GM21576 (cell line): Measurements from ENCODE around the gene GPRC5D.
A peak's percentile ranks its signal among the peaks of the same experiment; 100 is the strongest.

Experiments
- ATAC-seq: cut with Tn5 transposase; IDR thresholded peaks from one replicate; pipeline ENCODE4 v1.9.1; 2021; ENCODE audit warnings: mild to moderate bottlenecking, moderate library complexity; ENCODE audit not compliant: unreplicated experiment

Gene GPRC5D

DNA sequence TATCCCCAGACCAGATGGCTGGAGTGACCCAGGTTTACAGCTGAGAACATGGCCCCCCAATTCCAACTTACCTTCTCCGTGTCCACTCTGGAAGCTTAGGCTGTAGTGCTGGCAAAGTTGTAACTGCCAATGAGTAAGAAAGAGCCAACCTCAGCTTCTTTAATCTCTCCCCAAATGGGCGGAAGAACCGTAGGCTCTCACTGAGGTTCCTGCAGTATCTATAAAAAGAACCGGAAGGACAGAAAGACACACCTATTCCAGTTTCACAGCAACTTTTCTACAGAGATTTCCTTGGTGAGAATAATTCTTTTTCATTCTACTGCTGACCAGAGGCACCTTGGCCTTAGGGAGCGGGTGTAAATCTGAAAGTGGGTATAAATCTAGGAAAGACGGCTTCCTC, at the start of gene GPRC5D:
Gene GPRC5D, minus strand, starts transcription at position 135 of the 400 bp plus-strand sequence. CDS start 1,786 bp downstream, outside the sequence.
- ATAC-seq = no peak

DNA sequence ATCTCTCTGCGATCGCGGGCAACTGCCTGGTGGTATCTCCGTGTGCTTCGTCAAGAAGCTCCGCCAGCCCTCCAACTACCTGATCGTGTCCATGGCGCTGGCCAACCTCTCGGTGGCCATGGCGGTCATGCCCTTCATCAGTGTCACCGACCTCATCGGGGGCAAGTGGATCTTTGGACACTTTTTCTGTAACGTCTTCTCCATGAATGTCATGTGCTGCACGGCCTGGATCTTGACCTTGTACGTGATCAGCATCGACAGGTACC, 49.7 kb upstream of the GPRC5D start:
- ATAC-seq = no peak

DNA sequence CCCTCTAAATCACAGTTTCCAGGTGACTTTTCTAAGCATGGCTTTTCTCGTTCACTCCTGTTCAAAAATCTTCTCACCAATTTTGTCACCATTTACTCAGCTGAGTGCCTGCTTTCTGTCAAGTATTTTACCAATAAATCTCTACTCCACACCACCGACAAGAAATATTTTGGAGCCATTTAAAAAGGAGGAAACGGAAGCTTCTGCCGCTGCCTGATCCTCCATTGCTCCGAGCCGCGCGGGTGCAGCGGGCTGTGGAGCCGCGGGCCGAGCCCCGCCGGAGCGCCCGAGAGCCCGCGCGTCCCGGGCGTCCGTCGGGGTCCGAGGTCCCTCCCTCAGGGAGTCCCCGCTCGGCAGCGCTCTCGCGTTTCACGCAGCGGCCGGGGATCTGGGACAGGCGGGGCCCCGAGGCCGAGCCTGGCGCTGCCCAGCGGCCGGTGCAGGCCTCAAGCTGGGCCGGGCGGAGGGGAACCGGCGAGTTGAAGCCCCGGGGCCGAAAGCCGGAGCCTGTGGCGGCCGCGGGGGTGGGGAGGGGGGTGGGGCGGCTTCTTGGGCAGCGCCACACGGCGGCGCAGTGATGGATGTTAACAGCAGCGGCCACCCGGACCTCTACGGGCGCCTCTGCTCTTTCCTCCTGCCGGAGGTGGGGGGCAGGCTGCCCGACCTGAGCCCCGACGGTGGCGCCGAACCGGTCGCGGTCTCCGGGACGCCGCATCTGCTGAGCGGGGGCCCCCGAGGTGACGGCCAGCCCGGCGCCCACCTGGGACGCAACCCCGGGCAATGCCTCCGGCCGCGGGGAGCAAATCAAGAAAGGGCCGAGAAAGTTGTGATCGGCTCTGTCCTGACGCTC, 49.2 kb upstream of the GPRC5D start:
- ATAC-seq = no peak

DNA sequence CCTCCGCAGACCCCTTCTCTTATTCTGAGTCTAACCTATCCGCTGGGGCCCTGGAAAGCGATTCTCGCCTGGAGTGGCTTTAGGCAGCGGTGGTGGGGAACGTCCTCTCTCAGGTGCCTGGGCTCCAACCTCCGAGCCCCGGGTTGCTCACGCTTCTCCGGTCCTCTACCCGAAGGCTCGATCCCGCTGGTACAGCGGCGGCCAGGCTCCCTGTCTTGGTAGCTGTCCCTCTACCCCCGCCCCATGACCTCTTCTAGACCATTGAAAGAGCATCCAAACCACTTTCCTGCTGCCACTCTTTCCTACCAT, 48.6 kb upstream of the GPRC5D start:
- peak; percentile 11 for ATAC-seq

DNA sequence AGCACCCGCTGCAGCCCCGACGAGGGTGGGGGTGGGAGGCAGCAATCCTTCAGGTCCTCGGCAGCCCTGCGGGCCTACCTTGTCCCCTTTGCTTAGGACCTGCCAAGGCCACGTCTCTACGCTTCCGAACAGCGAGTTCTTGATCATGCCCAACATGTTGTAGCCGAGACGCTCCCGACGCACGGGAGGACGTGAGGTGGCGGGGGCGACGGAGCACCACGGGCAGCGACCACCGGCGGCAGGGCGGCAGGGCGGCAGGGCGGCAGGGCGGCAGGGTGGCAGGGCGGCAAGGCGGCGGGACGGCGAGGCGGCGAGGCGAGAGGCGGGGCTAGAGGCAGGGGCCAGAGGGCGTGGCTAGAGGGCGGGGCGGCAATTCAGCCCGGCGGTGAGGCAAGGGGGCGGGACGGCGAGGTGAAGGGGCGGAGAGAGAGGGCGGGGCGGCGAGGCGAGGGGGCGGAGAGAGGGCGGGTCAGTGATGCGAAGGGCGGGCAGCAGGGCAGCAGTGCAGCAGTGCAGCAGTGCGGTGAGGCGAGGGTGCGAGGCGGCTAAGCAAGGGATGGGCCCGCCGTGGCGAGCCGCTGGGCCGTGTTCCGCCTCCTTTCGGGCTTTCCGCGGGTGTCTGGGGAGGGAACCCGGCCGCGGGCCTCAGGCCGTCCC, 48.1 kb upstream of the GPRC5D start, which contains the start of gene HEBP1:
Gene HEBP1, minus strand, starts transcription at position 307 of the 657 bp plus-strand sequence. Its CDS starts 151 bp downstream, at position 156.
- ATAC-seq = peak; percentile 84

DNA sequence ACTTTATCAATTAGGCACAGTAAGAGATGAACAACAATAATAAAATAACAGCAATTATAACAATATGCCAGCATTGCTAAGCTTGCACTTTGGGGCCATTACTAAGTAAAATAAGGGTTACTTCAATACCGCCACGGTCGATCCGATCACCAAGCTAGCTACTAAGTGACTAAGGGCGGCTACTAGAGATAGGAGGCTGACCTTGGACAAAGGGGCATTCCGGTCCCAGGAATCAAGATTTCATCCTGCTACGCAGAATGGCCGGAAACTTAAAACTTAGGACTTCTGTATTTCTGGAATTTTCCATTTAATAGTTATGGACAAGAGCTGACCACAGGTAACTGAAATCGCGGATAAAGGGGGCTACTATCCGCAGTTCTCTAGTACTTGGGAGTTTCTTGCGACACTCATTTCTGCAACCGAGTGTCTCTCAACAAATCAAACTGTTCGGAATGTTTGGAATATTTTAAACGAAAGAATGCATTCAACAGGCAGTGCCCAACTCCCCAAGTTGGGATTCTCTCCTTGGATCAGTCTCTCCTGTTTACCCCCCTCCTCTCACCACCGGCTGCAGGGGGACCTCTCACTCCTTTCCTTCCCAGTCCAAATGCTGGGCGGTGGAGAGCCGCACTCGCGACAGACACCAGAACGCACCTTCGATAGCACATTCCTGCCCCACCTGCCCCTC, 47.4 kb upstream of the GPRC5D start:
- peak; percentile 2 for ATAC-seq

DNA sequence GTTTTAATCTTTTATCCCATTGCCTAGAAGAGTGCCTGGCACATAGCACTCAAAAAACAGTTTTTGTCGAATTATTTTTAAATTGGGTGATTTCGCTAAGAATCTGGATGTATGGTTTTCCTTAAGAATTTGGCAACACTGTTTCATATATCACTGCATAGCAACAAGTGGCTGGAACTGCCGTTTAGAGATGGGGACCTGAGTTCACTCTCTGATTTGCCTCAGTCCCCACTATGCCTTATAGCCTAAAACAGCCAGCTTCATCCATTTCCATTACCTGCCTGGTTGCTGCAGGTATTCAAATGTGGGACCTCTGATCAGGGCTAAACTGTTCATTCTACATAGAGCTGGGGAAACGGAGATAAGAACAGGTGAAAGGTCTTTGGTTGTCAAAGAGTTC, 46.3 kb upstream of the GPRC5D start:
- ATAC-seq = no peak

DNA sequence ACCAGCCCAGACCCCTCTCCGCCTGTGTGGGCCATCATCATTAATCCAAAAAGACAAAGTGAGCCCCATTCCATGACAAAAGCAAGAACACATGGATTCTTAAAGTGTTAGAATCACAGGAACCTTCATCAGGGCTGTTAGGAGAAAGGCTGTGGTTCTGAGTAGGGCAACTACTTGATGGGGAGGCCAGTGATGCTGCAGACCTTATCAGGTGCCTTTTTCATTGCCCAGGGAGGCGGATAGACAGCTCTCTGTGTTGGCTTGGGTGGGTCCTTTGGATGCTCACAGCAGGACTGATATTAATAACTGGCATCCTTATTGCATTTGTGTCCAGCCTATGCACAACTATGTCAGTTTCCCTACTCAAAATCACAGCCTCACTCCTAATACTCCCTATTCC, 45.8 kb upstream of the GPRC5D start:
- no peak for ATAC-seq

DNA sequence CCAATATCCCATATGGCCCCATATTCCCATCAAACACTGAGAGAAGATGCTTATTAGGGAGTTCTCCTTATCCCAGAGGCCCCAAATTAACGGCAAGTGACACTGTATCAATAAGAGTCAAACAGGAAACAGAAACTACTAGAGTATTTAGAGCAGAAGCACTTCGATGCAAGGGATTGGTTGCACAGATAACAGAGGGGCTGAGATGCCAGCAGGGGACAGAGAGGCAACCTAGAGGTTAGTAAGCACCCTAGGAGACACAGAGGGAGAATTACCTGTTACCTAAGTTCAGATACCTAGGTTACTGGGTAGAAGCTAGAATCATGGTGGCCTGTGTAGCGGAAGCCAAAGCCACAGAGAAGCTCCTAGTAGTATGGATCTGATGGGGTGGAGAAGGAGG, 45.2 kb upstream of the GPRC5D start:
- ATAC-seq = no peak

DNA sequence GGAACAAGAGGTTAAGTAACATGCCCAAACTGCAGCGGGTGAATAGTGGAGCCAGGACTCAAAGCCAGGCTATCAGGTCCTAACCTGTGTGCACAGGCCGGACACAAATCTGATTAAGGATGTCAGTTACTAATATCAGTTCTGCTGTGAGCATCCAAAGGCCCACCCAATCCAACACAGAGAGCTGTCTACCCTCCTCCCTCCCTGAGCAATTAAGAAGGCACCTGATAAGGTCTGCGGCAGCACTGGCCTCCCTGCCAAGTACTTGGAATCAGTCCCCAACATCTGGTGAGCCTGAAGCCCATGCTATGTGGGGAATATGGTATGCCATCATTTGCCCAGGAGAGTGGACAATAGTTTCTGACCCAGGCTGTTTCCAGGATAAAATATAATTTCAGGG, 44.2 kb upstream of the GPRC5D start:
- no peak for ATAC-seq

DNA sequence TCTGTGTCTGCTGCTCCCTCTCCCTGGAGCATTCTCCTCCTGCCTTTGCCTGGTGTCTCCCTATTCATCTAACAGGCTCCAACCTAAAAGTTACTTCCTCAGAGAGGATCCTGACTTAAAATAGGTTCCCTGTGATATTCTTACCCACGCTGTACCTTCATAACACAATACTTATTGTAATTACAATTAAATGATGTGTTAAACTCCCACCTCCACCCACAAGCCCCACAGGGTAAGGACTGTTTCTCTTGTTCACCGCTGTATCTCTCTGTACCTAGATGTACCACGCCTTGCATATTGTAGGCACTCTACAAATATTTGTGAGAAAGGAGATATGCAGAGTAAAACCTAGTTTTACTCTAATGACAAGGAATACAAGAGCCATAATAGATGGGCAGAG, 43.1 kb upstream of the GPRC5D start:
- ATAC-seq = no peak

DNA sequence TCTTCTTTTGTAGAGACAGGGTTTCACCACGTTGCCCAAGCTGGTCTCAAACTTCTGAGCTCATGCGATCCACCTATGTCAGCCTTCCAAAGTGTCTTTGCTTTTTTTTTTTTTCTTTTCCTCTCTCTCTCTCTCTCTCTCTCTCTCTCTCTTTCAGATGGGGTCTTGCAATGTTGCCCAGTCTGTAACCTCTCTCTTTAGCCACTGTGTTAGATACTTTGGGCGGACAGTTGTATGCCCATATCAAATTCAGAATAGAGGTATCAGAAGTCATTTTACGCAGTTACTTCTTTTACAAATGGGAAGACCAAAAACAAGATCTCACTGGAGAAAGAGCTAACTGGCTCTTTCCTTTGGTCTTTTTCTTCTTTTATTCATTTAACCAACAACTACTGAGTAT, 41.4 kb upstream of the GPRC5D start:
- no peak for ATAC-seq

DNA sequence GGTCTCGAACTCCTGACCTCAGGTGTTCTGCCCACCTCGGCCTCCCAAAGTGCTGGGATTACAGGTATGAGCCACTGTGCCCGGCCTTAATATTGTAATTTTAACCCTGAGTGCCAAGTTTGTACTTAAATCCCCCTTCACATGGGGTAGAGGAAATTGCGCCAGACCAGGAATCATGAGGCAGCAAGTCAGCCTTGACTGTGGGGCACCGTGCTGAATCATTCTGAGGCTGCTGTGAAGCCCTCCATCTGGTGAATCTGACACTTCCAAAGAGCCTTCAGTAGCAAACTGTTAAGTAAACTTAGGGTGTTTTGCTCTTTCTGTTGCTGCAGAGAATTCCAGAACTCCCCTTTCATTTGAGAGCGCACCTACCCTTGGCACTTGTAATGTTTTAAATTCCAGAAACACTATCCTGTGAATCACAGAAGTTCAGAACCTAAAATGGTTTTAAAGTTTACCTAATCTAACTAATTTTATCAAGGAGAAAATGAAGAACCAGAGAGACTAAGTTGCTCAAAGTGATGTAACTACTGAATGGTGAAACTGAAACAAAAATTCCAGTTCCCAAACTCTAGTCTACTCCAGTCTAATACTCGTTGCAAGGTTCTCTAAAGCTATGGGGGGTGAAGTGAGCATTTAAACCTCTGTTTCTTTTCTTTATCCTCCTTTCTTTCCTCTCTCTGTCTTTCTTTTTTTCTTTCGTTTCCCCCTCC, 40.6 kb upstream of the GPRC5D start:
- no peak for ATAC-seq

DNA sequence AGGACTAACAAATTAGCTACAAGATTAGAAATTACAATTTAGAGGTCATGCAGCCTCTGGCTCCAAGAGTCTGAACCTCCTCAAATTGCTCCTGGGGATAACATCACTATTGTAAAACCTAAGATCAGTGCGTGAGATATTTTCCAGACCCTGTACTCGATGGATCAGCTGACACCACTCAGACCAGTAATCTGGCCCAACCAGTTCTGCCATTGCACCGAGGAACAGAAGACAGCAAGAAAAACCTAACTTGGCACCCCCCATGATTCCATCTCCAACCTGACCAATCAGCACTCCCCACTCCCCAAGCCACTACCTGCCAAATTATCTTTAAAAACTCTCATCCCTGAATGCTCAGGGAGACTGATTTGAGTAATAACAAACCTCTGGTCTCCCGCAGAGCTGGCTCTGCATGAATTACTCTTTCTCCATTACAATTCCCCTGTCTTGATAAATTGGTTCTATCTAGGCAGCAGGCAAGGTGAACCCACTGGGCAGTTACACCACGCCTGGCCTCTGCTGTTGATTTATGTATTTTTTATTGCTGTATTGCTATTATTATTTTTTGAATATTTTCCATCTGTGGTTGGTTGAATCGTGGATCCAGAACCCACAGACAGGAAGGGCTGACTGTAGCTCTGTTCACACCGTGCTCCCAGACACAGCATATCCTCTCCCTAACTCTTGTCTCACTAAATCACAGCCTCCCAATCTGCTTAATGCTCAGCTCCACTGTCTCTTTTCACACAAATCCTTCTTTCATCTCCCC, 38.9 kb upstream of the GPRC5D start:
- ATAC-seq = no peak

DNA sequence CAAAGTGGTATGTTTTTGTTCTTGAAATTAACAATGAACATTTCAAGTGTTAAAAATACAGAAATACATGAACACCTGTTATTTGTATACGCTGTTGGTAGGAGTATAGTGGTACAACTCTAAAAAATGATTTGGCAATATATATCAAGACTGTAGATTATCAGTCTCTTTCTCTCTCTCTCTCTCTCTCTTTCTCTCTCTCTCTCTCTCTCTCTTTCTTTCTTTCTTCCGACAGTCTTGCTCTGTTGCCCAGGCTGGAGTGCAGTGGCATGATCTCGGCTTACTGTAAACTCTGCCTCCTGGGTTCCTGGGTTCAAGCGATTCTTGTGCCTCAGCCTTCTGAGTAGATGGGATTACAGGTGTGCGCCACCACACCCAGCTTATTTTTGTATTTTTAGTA, 35.5 kb upstream of the GPRC5D start:
- no peak for ATAC-seq

DNA sequence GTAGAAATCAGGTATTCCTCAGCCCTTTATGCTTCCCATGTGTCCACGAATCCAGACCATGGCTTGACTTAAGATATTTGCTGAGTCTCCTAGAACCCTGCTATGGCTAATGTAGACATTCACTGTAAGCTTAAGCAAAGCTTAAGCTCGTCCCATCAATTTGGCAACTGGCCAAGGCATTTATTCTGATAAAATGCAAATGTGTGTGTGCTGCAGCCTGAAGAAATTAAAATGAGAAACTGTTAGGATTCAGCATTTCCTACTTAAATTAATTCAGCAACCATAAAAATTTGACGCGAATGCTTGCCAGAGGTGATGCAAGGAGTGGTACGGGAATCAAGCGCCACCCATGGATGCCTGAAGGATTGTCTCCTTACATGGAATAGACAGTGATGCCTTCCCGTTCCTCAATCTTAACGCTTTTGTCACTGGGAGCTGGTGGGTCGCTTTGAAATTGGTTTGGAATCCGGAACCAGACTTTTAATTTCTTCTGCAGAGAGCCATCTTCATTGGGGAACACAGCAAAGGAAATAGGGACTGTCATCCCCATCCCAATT, 34.9 kb upstream of the GPRC5D start:
- ATAC-seq = no peak

DNA sequence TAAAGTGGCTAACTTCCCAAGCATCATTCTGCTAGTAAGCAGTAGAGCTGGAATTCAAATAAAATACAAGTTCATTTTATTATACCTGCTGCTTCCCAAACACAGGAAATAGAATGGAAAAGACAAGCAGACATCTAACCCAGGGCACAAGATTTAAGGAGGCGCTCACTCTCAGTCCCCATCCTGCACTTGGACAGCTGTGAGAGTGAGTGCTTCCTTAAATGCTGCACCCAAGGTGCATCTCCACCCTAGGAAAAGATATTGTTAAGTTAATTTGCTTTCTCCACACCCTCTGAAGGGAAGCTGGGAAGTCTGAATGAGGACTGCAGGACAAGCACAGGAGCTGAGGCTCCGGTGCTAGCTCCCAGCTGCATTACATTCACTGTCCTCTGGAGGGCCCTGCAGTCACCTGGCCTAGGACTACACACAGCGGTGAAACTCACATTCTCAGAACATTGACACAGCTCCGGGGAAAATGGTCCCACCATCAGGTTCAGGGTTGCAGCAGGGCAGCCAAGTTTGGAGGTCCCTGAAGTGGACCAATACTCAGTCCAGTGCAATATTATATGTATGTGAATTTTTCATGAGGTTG, 33.9 kb upstream of the GPRC5D start:
- ATAC-seq = no peak

DNA sequence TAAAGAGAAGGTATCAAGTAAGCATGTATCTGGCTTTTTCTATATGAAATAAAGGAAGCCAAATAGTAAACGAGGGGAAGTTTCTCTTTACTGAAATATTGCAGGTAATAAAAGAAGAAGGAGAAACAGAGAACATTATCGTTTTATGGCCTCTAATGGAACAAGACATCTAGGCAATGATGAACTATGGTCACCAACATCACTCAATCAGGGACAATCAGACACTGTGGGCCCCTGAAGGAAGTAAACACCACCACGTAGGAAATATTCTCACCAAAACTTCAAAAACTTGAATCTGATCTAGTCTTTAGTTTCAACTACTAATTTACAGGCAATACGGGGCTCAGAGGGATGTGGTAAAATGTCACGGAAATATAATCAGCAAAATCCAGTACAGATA, 32.2 kb upstream of the GPRC5D start:
- ATAC-seq = no peak

DNA sequence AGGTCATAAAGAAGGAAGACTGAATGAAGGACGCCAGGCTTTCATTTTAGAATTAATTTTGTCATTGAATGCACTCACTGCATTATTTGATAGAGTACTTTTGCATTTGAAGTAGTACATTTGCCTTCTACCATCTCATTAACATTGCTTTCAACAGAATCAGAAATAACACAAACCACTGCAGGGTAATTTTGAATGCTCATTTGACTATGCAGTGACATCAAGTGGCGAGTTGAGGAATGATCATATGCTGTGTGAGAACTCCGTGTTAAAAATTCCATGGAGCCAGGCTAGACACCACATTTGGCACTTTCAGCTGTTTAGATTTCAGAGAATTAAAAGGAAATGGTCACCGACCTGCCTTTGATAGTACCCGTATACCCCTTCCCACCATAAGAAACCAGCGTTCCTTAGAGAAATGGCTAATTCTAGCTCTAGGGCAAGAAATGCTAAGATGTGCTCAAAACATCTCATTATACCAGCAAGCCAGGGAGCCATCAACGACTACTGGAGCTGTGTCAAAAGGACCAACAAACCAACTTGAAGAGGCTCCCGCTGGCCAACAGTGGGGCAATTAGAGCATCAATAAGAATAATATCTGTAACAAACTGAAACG, 31.6 kb upstream of the GPRC5D start:
- no peak for ATAC-seq

DNA sequence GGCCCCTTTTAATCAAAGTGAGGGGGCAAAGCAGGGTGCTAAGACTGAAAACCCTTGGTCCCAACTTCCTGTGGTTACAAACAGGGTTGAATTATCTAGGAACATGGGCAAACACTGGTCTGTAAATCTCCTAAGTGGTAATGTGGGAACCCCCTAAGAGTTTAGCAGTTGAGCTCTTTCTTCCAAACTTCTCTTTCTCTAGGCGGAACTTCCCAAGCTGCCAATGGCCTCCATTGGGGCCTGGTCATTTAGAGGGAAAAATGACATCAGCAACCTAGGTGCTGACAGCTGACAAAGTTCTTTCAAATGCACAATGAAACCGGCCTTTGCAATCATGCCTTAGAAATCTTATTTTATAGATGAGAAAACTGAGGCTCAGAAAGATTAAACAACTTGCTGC, 30.4 kb upstream of the GPRC5D start:
- ATAC-seq = no peak
